ENCODE measurements around the gene MLLT6. TPM values are rescaled to one million over a fixed set of nuclear protein-coding genes. Genes with fewer than 3 reads are reported as not detected.

MLLT6 gene
- total RNA-seq, 2 experiments from 2014 or later = 81.7 to 174 TPM

DNA sequence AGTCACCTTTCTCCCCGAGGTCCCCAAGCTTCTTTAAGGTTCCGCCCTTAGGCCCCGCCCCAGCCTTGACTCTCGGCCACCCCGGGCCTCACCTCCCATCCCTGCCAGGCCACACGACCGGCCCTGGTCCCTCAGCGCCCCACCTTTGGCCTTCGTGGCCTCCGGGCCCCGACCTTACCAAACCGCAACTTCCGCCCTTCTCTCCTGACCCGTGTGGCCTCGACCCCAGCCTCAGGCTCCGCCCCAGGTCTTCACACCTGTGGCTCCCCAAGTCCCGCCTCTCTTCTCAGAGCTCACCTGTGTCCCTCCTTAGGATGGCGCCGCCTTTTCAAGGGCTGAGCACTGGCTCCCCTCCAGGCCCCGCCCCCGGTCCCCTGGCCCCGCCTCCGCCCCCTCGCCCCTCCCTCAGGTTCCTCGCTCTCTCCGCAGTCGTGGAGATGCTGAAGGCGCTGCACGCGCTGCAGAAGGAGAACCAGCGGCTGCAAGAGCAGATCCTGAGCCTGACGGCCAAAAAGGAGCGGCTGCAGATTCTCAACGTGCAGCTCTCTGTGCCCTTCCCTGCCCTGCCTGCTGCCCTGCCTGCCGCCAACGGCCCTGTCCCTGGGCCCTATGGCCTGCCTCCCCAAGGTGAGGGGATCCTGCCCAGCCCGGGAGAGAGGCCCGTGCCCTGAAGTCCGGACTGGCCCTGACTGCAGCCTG is 15.0 kb downstream of the MLLT6 start:
- Histone ChIP-seq H3K4me1 (ENCODE audit: insufficient read depth, low read length, poor library complexity, severe bottlenecking) (peaks cover 24% of the 10 kb centered on the region), H4K20me1 (ENCODE audit: insufficient read depth, low read length) (no peaks in the 10 kb centered on the region), H3K4me3 (ENCODE audit: low read depth, low read length, poor library complexity, severe bottlenecking) (no peak overlapping the region), H3K79me2 (ENCODE audit: insufficient read depth, low read depth, low read length) (no peaks in the 10 kb centered on the region), H3K9me3 (ENCODE audit: low read length) (no peaks in the 10 kb centered on the region), H3K27ac (ENCODE audit: low read depth, low read length, poor library complexity, severe bottlenecking) (no peak overlapping the region), H3K36me3 (ENCODE audit: insufficient read depth, low read length) (peaks cover 83% of the 10 kb centered on the region), H3K9me2 (ENCODE audit: insufficient read depth, low read length) (no peaks in the 10 kb centered on the region), H2AFZ (ENCODE audit: low read length) (no peak overlapping the region), H3K4me2 (ENCODE audit: low read length) (no peak overlapping the region)
- DNase-seq (ENCODE audit: low spot score) = no peak
- POLR2A ChIA-PET = no interaction called here
- TF ChIP-seq EZH2phosphoT487 (IDR thresholded peaks at IDR 0.05; ENCODE audit: borderline replicate concordance, low read depth, low read length) = no peak
- TF ChIP-seq, protein P1, sequence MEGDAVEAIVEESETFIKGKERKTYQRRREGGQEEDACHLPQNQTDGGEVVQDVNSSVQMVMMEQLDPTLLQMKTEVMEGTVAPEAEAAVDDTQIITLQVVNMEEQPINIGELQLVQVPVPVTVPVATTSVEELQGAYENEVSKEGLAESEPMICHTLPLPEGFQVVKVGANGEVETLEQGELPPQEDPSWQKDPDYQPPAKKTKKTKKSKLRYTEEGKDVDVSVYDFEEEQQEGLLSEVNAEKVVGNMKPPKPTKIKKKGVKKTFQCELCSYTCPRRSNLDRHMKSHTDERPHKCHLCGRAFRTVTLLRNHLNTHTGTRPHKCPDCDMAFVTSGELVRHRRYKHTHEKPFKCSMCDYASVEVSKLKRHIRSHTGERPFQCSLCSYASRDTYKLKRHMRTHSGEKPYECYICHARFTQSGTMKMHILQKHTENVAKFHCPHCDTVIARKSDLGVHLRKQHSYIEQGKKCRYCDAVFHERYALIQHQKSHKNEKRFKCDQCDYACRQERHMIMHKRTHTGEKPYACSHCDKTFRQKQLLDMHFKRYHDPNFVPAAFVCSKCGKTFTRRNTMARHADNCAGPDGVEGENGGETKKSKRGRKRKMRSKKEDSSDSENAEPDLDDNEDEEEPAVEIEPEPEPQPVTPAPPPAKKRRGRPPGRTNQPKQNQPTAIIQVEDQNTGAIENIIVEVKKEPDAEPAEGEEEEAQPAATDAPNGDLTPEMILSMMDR (conservative IDR thresholded peaks at IDR 0.05; ENCODE audit: low read length) = no peak
- BruUV-seq (replicated peaks) = no TSS peak
- intact Hi-C loops (cut with micrococcal nuclease; ENCODE audit: unreplicated experiment) = no loop called here
- CTCF ChIA-PET (ENCODE audit: unreplicated experiment) = no interaction called here

DNA sequence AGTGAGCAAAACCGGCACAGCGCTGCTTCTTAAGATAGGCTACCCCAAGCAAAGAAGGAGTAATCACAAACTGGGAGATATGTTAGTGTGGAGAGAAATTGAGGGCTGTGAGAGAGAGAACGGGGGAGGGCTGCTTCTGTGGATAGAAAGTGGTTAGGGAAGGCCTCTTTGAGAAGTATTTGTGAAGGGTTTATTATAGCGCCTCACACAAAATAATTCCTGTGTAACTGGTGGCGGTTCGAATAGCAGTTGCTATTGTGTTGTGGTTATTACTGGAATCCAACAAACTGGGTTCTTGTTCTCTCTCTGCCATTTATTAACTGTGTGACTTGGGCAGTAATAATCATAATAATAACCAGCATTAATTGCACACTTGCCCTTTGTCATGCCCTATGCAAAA is 15.9 kb downstream of the MLLT6 start:
- H3K27ac ChIP-seq (ENCODE audit: low read depth, low read length, poor library complexity, severe bottlenecking) = no peak overlapping the region
- H3K36me3 ChIP-seq (ENCODE audit: insufficient read depth, low read length) = peaks cover 79% of the 10 kb centered on the region
- H2AFZ ChIP-seq (ENCODE audit: low read length) = no peak overlapping the region
- no TSS peak for BruUV-seq (replicated peaks)
- no peaks in the 10 kb centered on the region for H3K79me2 ChIP-seq (ENCODE audit: insufficient read depth, low read depth, low read length)
- H3K9me2 ChIP-seq (ENCODE audit: insufficient read depth, low read length) = no peaks in the 10 kb centered on the region
- intact Hi-C loops (cut with micrococcal nuclease; ENCODE audit: unreplicated experiment) = no loop called here
- ChIA-PET CTCF (ENCODE audit: unreplicated experiment) (no interaction called here), POLR2A (no interaction called here)
- no peak overlapping the region for H3K4me2 ChIP-seq (ENCODE audit: low read length)
- H3K4me3 ChIP-seq (ENCODE audit: low read depth, low read length, poor library complexity, severe bottlenecking) = no peak overlapping the region
- no peak for DNase-seq (ENCODE audit: low spot score)
- no peaks in the 10 kb centered on the region for H3K9me3 ChIP-seq (ENCODE audit: low read length)
- peaks cover 16% of the 10 kb centered on the region for H3K4me1 ChIP-seq (ENCODE audit: insufficient read depth, low read length, poor library complexity, severe bottlenecking)
- TF ChIP-seq, protein P1 (conservative IDR thresholded peaks at IDR 0.05; ENCODE audit: low read length) = no peak
- no peak for TF ChIP-seq EZH2phosphoT487 (IDR thresholded peaks at IDR 0.05; ENCODE audit: borderline replicate concordance, low read depth, low read length)
- no peaks in the 10 kb centered on the region for H4K20me1 ChIP-seq (ENCODE audit: insufficient read depth, low read length)

DNA sequence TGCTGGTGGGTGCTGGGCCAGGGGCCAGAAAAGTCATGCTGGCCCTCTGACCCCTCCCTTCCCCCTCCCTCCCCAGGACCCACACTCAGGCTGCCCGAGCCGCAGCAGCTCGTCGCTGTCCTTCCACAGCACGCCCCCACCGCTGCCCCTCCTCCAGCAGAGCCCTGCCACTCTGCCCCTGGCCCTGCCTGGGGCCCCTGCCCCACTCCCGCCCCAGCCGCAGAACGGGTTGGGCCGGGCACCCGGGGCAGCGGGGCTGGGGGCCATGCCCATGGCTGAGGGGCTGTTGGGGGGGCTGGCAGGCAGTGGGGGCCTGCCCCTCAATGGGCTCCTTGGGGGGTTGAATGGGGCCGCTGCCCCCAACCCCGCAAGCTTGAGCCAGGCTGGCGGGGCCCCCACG is 16.7 kb downstream of the MLLT6 start:
- TF ChIP-seq, protein P1 (conservative IDR thresholded peaks at IDR 0.05; ENCODE audit: low read length) = no peak
- no peak for TF ChIP-seq EZH2phosphoT487 (IDR thresholded peaks at IDR 0.05; ENCODE audit: borderline replicate concordance, low read depth, low read length)
- no peak overlapping the region for H3K27ac ChIP-seq (ENCODE audit: low read depth, low read length, poor library complexity, severe bottlenecking)
- H3K4me1 ChIP-seq (ENCODE audit: insufficient read depth, low read length, poor library complexity, severe bottlenecking) = peaks cover 21% of the 10 kb centered on the region
- H4K20me1 ChIP-seq (ENCODE audit: insufficient read depth, low read length) = no peaks in the 10 kb centered on the region
- no peaks in the 10 kb centered on the region for H3K79me2 ChIP-seq (ENCODE audit: insufficient read depth, low read depth, low read length)
- no peaks in the 10 kb centered on the region for H3K9me3 ChIP-seq (ENCODE audit: low read length)
- ChIA-PET POLR2A (no interaction called here), CTCF (ENCODE audit: unreplicated experiment) (interaction anchor here (1.5 kb wide), 1 partner anchor 15 kb away, joined by 4 read pairs; no protein-coding TSS in a partner anchor)
- H3K4me2 ChIP-seq (ENCODE audit: low read length) = no peak overlapping the region
- H3K36me3 ChIP-seq (ENCODE audit: insufficient read depth, low read length) = peaks cover 70% of the 10 kb centered on the region
- H3K9me2 ChIP-seq (ENCODE audit: insufficient read depth, low read length) = no peaks in the 10 kb centered on the region
- intact Hi-C loops (cut with micrococcal nuclease; ENCODE audit: unreplicated experiment) = no loop called here
- H2AFZ ChIP-seq (ENCODE audit: low read length) = no peak overlapping the region
- H3K4me3 ChIP-seq (ENCODE audit: low read depth, low read length, poor library complexity, severe bottlenecking) = no peak overlapping the region
- DNase-seq (ENCODE audit: low spot score) = no peak
- BruUV-seq (replicated peaks) = no TSS peak

Measured in OCI-LY7 (cell line).